IPS-18a (cell line): ENCODE measurements around the gene LST1.

Experiments used
- H3K27ac ChIP-seq: one replicate; pipeline ENCODE4 v1.5.1; 2013; ENCODE audit warnings: low read length
- H3K27me3 ChIP-seq: one replicate; pipeline ENCODE4 v1.6.1; 2013; ENCODE audit warnings: mild to moderate bottlenecking, low read length; ENCODE audit not compliant: control insufficient read depth, insufficient read depth
- H3K36me3 ChIP-seq: one replicate; pipeline ENCODE4 v1.6.1; 2013; ENCODE audit warnings: low read depth, low read length; ENCODE audit not compliant: control insufficient read depth
- H3K4me1 ChIP-seq: one replicate; pipeline ENCODE4 v1.6.1; 2013; ENCODE audit warnings: low read depth, low read length; ENCODE audit not compliant: control insufficient read depth
- H3K4me3 ChIP-seq: one replicate; pipeline ENCODE4 v1.5.1; 2013; ENCODE audit warnings: low read length
- H3K9ac ChIP-seq: one replicate; pipeline ENCODE4 v1.6.1; 2013; ENCODE audit warnings: mild to moderate bottlenecking, low read length, moderate library complexity
- H3K9me3 ChIP-seq: one replicate; pipeline ENCODE4 v1.6.1; 2013; ENCODE audit warnings: low read depth, low read length; ENCODE audit not compliant: control insufficient read depth

The LST1 gene

GRCh38 chr6:31577579-31577966, 8.5 kb upstream of the LST1 start:
- H3K9ac ChIP-seq: no peak overlapping the region
- H3K4me3 ChIP-seq: no peak overlapping the region
- H3K27ac ChIP-seq: no peak overlapping the region
- H3K4me1 ChIP-seq: peaks cover 13% of the 10 kb centered on the region
- H3K27me3 ChIP-seq: peaks cover 28% of the 10 kb centered on the region
- H3K9me3 ChIP-seq: no peaks in the 10 kb centered on the region
- H3K36me3 ChIP-seq: no peaks in the 10 kb centered on the region

- H3K36me3 ChIP-seq: no peaks in the 10 kb centered on the region
- H3K27me3 ChIP-seq: peaks cover 28% of the 10 kb centered on the region
- no peak overlapping the region for H3K9ac ChIP-seq
- H3K4me1 ChIP-seq: peaks cover 14% of the 10 kb centered on the region
- H3K27ac ChIP-seq: no peak overlapping the region
- H3K9me3 ChIP-seq: no peaks in the 10 kb centered on the region
- H3K4me3 ChIP-seq: no peak overlapping the region
These were observed 7.6 kb upstream of the LST1 start for GRCh38 chr6:31578184-31579118.

GRCh38 chr6:31579119-31579505, 7.0 kb upstream of the LST1 start:
- no peak overlapping the region for H3K27ac ChIP-seq
- H3K36me3 ChIP-seq: no peaks in the 10 kb centered on the region
- no peak overlapping the region for H3K9ac ChIP-seq
- H3K9me3 ChIP-seq: no peaks in the 10 kb centered on the region
- H3K27me3 ChIP-seq: peaks cover 28% of the 10 kb centered on the region
- no peak overlapping the region for H3K4me3 ChIP-seq
- H3K4me1 ChIP-seq: peaks cover 14% of the 10 kb centered on the region

GRCh38 chr6:31579546-31580437, 6.3 kb upstream of the LST1 start:
- peaks cover 14% of the 10 kb centered on the region for H3K4me1 ChIP-seq
- no peak overlapping the region for H3K27ac ChIP-seq
- H3K9ac ChIP-seq: no peak overlapping the region
- peaks cover 28% of the 10 kb centered on the region for H3K27me3 ChIP-seq
- H3K36me3 ChIP-seq: no peaks in the 10 kb centered on the region
- H3K9me3 ChIP-seq: no peaks in the 10 kb centered on the region
- H3K4me3 ChIP-seq: peak overlapping the region; percentile 91

- H3K36me3 ChIP-seq: no peaks in the 10 kb centered on the region
- H3K27ac ChIP-seq: no peak overlapping the region
- no peak overlapping the region for H3K9ac ChIP-seq
- H3K4me1 ChIP-seq: peaks cover 14% of the 10 kb centered on the region
- peak overlapping the region; percentile 91 for H3K4me3 ChIP-seq
- peaks cover 28% of the 10 kb centered on the region for H3K27me3 ChIP-seq
- no peaks in the 10 kb centered on the region for H3K9me3 ChIP-seq
These were observed 5.7 kb upstream of the LST1 start for GRCh38 chr6:31580438-31580740.

- Histone ChIP-seq H3K27me3 (peaks cover 28% of the 10 kb centered on the region), H3K36me3 (no peaks in the 10 kb centered on the region), H3K27ac (no peak overlapping the region), H3K9ac (peak overlapping the region; percentile 73), H3K4me3 (peak overlapping the region; percentile 91), H3K9me3 (no peaks in the 10 kb centered on the region), H3K4me1 (peaks cover 14% of the 10 kb centered on the region)
These were observed 5.2 kb upstream of the LST1 start for GRCh38 chr6:31580807-31581433.

GRCh38 chr6:31581434-31582229, 4.4 kb upstream of the LST1 start:
- H3K36me3 ChIP-seq: no peaks in the 10 kb centered on the region
- peaks cover 24% of the 10 kb centered on the region for H3K27me3 ChIP-seq
- no peaks in the 10 kb centered on the region for H3K9me3 ChIP-seq
- peak overlapping the region; percentile 73 for H3K9ac ChIP-seq
- no peak overlapping the region for H3K27ac ChIP-seq
- peaks cover 14% of the 10 kb centered on the region for H3K4me1 ChIP-seq
- H3K4me3 ChIP-seq: peak overlapping the region; percentile 91

- Histone ChIP-seq H3K4me1 (peaks cover 14% of the 10 kb centered on the region), H3K27me3 (peaks cover 23% of the 10 kb centered on the region), H3K4me3 (peak within 1 kb of the TSS; percentile 91), H3K27ac (no peak within 1 kb of the TSS), H3K9ac (peak within 1 kb of the TSS; percentile 73), H3K9me3 (no peaks in the 10 kb centered on the region), H3K36me3 (no peaks in the 10 kb centered on the region)
These were observed 3.8 kb upstream of the LST1 start, which contains the start of gene LTB for GRCh38 chr6:31582230-31582643. LTB (minus strand) TSS chr6:31582424; CDS start chr6:31582417, 7 bp downstream.

GRCh38 chr6:31585491-31585890, 586 bp upstream of the LST1 start:
- Histone ChIP-seq H3K9ac (no peak overlapping the region), H3K4me1 (peaks cover 10% of the 10 kb centered on the region), H3K9me3 (no peaks in the 10 kb centered on the region), H3K4me3 (no peak overlapping the region), H3K27me3 (peaks cover 14% of the 10 kb centered on the region), H3K27ac (no peak overlapping the region), H3K36me3 (no peaks in the 10 kb centered on the region)

- no peak overlapping the region for H3K4me3 ChIP-seq
- no peaks in the 10 kb centered on the region for H3K9me3 ChIP-seq
- peaks cover 8% of the 10 kb centered on the region for H3K4me1 ChIP-seq
- H3K27ac ChIP-seq: no peak overlapping the region
- peaks cover 5% of the 10 kb centered on the region for H3K27me3 ChIP-seq
- no peak overlapping the region for H3K9ac ChIP-seq
- H3K36me3 ChIP-seq: no peaks in the 10 kb centered on the region
These were observed 663 bp downstream of the LST1 start for GRCh38 chr6:31586599-31587281.
